ENCODE measurements around the gene POLR3H.

DNA sequence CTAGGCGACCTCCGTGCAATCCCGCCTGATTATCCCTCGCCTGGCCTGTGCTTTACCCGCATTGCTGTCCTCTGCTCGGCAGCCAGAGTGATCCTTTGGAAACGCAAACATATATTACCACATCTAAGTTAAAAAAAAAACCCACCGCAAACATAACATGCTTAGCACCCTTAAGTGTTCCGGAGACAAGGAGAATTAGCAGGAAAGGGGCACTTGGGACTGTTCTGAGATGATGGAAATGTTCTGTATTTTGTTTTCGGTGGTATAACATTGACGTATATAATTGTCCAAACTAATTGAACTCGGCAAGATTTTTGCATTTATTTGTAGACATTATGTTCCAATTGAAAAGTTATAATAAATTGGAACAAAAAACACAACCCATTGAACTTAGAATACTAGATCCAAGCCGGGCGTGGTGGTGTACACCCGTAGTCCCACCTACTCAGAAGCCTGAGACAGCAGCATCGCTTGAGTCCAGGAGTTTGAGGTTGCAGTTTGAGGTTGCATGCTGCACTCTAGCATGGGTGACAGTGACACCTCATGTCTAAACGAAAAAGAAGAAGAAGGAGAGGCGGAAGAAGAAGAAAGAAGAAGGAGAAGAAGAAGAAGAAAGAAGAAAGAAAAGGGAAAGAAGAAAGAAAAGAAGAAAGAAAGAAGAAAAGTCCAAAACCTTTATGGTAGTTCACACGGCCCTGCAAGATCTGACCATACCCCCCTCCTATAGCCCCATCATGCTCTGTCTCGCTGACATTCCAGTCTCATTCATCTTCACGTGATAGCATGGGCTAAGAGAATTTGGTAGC is 604 bp upstream of the POLR3H start:
- TF ChIP-seq, protein P1, sequence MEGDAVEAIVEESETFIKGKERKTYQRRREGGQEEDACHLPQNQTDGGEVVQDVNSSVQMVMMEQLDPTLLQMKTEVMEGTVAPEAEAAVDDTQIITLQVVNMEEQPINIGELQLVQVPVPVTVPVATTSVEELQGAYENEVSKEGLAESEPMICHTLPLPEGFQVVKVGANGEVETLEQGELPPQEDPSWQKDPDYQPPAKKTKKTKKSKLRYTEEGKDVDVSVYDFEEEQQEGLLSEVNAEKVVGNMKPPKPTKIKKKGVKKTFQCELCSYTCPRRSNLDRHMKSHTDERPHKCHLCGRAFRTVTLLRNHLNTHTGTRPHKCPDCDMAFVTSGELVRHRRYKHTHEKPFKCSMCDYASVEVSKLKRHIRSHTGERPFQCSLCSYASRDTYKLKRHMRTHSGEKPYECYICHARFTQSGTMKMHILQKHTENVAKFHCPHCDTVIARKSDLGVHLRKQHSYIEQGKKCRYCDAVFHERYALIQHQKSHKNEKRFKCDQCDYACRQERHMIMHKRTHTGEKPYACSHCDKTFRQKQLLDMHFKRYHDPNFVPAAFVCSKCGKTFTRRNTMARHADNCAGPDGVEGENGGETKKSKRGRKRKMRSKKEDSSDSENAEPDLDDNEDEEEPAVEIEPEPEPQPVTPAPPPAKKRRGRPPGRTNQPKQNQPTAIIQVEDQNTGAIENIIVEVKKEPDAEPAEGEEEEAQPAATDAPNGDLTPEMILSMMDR (IDR thresholded peaks at IDR 0.05): no peak
- TF ChIP-seq POLR2A (IDR thresholded peaks at IDR 0.05; ENCODE audit: low read depth) (no peak), EP300 (IDR thresholded peaks at IDR 0.05) (no peak), POLR2AphosphoS5 (IDR thresholded peaks at IDR 0.05) (peak in 1 of 2 donors; percentile 7)
